Gastrocnemius medialis (tissue), 4 donors: Measurements from ENCODE around the gene FBXL22.

Experiments
- CTCF ChIP-seq, 5 experiments: fragments of 450-650 bp in 3 of 5; fragments of 200-600 bp in 2 of 5; sonication (generic) in 2 of 5; IDR thresholded peaks in 4 of 5; conservative IDR thresholded peaks in 1 of 5; 1 replicate in 4 of 5; 2 replicates in 1 of 5; pipeline ENCODE4 v1.5.1; 2016 to 2019; ENCODE audit warnings: antibody characterized with exemption in 5 of 5, mild to moderate bottlenecking in 3 of 5, moderate library complexity in 3 of 5
- POLR2A ChIP-seq, 2 donors: fragments of 450-650 bp; IDR thresholded peaks; one replicate each; pipeline ENCODE4 v1.6.1; 2017; ENCODE audit warnings: antibody characterized with exemption in 2 of 2, mild to moderate bottlenecking in 2 of 2, moderate library complexity in 2 of 2

GRCh38 chr15:63553388-63553791 lies 43.8 kb upstream of the FBXL22 start:
- TF ChIP-seq POLR2A (IDR thresholded peaks at IDR 0.05) (no peak), CTCF (IDR thresholded peaks at IDR 0.05 in 4 of 5, conservative IDR thresholded peaks at IDR 0.05 in 1 of 5) (no peak)
